GM12892 (cell line): ENCODE measurements around the gene MEI4.

Experiments
- POLR2A ChIP-seq: IDR thresholded peaks from 2 replicates; pipeline ENCODE4 v1.6.1; 2011; ENCODE audit warnings: low read depth, low read length, control low read depth
- POLR2AphosphoS5 ChIP-seq: IDR thresholded peaks from 2 replicates; pipeline ENCODE4 v1.6.1; 2011; ENCODE audit warnings: low read depth, low read length, control low read depth

DNA sequence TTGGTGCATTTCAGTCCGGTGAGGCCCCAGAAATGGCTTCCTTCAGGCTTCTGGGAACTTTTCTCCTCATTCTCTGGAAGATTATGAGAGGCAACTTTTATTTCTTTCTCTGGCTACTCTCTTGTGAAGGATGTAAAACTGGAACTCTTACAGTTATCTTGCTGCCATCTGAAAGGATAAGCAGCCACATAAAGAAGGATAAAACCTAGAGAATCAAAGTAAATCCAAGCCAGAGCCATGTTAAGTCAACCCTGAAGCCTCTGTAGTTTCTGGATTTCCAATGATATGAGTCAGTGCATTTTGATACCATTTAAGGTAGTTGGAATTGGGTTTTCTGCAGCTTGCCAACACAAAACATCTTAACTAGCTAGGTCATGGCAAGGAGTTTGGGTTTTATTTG lies 123.6 kb downstream of the MEI4 start:
- TF ChIP-seq POLR2AphosphoS5 (no peak), POLR2A (no peak)
